GM21515 (cell line): Measurements from ENCODE around the gene HOXC10.

Source experiments
- ATAC-seq: cut with Tn5 transposase; IDR thresholded peaks from one replicate; pipeline ENCODE4 v1.9.1; 2021; ENCODE audit not compliant: unreplicated experiment

Gene HOXC10

GRCh38 chr12:54002278-54002914 is 17.4 kb downstream of the HOXC10 start:
- ATAC-seq: no peak

DNA sequence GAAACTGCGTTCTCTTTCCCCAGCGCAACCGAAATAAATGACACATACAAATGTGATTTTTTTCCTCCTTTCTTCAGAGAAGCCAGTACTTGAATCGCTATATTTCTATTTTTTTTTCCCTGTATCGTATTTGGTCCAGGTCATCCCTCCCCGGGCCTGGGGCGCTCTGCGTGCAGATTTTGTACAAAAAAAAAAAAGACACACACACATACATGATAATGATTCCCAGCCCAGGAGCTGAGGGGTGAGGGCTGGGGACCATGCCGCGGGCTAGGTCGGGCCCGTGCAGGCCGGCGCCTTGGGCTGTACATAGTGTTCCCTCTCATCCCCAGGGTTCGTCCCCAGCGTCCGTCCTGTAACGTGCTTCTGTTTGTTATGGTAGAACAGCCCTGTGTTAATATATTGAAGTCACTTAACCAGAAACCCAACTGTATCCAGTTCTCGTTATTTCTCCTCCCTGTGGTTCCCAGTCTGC is 18.0 kb downstream of the HOXC10 start:
- ATAC-seq: no peak

DNA sequence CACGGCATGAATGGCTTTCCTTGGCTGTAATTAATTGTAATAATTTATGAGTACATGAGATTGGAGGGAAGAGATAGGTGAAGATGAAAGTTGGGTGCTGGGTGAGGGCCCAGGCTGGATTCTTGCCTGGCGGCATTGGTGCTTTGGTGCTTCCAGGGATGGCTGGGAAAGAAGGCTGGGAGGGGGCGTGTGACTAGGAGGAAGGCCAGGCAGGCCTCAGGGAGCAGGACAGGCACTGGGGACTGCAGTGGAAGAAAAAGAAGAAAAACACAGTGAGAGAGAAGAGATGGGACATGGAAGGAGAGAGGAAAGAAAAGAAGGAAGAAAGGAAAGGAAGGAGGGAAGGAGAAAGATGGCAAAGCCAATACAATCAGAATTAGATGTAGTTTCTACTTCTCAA is 18.7 kb downstream of the HOXC10 start:
- ATAC-seq: no peak

DNA sequence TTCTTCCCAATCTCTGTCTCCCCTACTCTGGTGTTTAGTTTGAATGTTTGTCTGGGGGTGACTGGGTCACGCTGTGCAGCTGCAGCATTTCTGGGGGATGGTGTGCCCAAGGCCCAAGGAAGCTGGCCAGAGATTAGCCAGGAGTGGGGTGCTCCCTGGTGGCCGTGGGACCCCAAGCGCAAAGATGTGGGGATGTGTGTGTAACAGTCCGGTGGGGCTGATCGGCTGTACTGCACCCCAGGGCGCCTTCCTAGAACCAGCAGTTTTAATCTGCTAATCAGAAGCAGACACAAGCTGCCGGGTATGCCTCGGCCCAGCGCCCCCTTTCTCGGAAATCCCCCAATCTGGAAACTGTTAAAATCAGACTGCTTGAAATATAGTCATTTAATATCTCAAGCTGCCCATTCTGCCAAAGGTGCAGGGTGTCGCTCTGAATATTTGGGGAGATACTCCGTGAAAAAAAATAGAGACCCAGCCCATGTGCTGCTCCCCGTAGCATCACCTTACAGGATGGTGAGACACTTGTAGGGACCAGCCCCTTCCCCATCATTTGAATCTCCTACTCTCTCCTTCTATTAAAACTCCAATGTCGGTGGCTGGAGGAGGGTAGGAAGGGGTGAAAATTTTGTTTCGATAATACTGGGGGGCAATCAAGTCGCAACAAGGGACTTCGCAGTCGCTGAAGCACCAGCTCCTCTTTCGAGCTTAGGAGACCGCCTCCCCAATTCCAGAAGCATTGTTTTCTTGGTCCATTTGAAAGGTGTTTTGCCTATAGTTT is 19.3 kb downstream of the HOXC10 start:
- no peak for ATAC-seq

GRCh38 chr12:54004841-54005530 is 20.0 kb downstream of the HOXC10 start:
- no peak for ATAC-seq

GRCh38 chr12:54005531-54005852 is 20.5 kb downstream of the HOXC10 start:
- no peak for ATAC-seq

DNA sequence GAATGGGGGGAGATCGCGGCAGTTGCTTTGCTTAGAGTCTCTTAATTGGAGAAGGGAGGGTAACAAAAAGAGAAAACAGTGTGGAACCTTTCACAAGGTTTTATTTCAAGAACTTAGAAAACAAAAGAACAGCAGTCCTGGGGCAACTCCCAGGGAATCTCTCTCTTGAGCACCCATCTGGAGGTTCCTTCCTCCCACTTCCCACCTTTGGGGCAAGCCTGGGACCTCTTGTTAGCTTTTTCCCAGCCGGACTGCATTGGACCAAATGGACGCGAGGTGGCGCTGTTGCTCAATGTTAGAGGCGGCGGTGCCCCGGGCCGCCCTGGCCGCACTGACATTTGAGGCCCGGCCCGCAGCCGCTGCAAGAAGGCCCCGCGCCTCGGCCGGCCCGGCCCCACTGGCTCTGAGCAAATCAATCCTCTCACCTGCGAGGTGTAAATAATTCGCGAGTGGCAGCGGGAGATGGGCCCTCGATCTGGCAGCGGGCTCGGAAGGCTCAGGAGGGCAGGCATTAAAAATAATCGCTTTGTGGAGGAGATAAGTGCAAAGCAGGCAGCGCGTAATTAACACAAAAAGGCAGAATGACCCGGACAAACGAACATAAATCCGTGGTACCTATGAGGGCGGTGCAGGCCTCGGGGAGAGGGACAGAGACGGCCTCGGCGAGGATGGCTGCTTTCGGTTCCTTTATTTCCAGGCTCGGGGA is 21.1 kb downstream of the HOXC10 start:
- peak; percentile 61 for ATAC-seq

GRCh38 chr12:54006559-54007220 is 21.7 kb downstream of the HOXC10 start:
- no peak for ATAC-seq

GRCh38 chr12:54007538-54008259 is 22.8 kb downstream of the HOXC10 start:
- no peak for ATAC-seq

DNA sequence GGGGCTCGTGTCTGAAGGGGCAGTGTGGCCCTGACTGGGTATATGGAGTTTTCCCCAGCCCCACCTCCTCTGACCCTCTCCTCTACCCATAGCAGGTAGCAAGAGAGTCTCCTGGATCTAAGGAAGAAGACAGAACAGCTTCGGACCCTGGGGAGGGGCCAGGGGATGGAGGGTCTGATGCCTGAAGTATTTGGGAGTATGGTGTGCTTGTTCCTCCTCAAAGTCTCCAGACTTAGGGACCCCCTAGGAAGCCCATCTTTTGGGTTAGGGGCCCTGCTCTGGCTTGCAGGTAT is 23.3 kb downstream of the HOXC10 start:
- ATAC-seq: no peak

DNA sequence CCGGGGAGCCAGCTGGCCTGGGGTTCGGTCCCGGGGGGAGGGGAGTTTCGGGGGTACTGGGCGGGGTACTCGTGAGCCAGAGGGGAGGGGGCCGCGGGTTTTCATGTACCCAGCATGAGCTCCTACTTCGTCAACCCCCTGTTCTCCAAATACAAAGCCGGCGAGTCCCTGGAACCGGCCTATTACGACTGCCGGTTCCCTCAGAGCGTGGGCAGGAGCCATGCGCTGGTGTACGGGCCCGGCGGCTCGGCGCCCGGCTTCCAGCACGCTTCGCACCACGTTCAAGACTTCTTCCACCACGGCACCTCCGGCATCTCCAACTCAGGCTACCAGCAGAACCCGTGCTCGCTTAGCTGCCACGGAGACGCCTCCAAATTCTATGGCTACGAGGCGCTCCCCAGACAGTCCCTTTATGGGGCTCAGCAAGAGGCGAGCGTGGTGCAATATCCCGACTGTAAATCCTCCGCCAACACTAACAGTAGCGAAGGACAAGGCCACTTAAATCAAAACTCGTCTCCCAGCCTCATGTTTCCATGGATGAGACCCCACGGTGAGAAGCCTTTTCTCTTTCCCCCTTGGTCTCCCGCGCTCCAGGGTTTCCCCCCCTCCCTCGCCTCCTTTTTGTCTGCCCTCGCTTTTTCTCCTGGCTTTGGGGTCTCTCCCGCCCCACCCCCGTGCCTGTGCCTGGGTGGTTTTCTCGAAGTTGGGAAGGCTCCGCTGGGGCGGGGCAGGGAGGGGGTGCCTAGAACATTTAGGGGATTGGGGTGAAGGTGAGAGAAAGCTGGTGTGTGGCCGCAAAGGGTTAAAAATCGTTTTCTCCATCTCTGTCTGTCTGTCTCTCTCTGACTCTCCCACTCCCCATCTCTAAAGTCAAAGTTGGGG is 24.5 kb downstream of the HOXC10 start:
- ATAC-seq: no peak

- ATAC-seq: no peak
Observed at GRCh38 chr12:54010053-54010971, 25.4 kb downstream of the HOXC10 start.

DNA sequence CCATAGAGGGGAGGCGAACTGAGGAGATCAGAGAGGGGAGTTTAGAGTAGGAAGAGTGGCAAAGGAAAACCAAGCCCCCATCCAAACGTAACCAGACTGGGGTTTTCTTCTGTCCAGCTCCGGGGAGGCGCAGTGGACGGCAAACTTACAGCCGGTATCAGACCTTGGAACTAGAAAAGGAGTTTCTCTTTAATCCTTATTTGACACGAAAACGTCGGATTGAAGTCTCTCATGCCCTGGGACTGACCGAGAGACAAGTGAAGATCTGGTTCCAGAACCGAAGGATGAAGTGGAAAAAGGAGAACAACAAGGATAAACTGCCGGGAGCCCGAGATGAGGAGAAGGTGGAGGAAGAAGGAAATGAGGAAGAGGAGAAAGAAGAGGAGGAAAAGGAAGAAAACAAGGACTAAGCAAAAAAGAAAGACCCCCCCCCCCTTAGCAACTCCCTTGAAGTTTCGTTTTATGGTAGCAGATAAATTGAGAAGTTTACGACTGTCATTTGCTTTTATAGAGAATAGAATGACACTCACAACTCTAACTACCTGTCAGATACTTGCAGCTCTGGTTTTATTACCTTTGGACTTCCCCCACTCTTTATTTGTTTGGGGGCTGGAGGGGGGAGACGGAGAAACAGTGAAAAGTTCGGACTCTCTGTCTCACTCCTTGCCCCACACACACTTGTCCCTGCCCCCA is 26.2 kb downstream of the HOXC10 start:
- no peak for ATAC-seq

DNA sequence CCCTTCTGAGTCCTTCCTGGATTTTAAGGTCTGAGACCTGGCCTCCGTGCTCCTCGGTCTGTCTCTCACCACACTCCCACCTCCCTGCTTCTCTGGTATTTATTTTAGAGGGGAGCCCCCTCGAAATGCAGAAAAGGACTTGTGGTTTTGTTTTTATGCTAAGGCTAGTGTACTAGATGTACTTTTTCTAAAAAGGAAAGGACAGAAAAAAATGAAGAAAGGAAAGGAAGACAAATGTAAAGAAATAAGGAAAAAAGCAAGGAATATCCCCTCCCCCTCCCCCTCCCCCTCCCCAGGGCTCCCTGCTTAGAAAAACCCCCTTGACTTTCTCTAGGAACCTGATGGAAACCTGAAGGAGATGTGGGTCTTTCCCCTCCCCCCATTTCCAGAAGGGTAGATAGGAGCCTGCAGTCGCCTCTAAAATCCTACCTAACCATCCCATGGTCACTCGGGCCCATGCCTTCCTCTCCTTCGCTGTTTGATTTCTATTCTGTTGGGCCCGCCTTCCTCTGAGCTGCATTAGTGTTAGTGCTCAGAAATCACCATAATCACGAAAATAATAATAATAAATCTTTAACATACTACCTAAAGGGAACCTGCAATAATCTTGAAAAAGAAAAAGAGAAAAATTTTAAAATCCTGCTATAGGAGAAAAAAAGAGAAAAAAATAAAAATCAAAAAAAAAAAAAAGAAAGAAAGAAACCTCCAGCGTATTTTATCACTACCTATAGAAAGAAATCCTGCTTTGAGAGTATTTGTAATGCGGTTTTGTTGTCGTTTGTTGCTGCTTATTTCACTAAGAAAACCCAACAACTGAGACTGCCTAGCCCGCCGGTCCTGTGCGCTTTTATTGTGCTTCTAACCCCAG is 27.0 kb downstream of the HOXC10 start:
- ATAC-seq: no peak

DNA sequence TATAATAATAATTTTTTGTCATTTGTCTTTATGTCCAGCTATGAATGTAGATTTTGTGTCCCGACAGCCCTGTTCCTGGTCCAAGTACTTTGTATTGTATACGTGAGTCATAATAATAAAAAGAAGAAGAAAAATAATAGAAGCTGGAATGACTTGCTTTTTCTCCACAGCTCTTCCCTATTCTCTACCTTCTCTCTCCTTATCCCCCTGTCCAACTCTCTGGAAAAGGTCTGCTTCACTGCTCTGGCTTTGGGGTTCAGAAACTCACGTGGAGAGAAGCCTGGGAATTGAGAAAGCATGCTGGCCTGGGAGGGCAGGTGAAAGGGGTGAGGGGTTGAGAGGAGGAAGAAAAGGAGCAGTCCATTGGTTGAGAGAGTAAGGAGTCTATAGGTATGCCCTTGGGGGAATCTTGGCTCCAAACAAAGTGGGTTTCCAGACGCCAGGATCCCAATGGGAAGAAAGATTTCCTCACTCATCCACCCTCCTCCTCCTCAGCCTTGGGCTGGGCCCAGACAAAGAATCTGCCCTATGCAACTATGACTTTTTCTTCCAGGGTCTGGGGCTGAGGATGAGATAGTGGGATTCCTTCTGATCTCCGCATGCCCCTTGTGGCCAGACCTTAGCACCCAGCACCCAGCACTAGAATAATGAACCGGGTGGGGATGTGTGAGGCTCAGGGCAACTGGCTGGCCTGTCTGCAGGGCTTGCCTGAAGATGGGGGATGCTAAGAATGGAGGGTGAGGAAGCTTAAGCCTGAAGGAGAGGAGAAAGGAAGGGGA is 27.9 kb downstream of the HOXC10 start:
- no peak for ATAC-seq

DNA sequence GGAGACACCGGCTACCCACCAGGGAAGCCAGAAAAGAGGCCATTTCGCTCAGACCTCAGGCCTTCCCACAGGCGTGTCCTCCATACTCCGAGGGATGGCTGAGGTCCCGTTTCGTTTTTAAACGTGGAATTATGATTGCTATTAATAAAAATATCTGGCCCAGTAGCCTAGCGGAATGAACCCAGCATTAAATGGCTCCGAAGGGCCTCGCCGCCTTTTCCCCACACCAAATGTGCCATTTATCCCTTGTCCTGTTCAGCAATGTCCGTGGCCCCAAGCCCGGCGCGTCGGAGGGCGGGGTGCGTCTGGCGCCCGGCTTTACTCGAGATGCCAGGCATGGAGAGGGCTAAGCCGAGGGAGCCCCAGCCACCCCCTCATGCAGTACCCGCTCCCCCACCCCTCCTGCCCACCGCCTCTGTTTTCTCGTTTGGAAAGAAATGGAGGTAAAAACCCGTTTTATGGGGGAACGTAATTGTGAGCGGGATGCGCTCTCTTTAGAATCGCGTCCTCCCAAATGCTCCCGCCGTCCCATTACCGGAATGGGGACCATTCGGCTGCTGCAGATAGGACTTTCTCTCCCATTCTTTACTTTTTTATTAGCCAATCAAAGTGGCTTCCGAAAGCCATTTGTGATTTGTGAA is 29.6 kb downstream of the HOXC10 start:
- no peak for ATAC-seq
